ENCODE data around the gene ALCAM.

ALCAM gene

DNA sequence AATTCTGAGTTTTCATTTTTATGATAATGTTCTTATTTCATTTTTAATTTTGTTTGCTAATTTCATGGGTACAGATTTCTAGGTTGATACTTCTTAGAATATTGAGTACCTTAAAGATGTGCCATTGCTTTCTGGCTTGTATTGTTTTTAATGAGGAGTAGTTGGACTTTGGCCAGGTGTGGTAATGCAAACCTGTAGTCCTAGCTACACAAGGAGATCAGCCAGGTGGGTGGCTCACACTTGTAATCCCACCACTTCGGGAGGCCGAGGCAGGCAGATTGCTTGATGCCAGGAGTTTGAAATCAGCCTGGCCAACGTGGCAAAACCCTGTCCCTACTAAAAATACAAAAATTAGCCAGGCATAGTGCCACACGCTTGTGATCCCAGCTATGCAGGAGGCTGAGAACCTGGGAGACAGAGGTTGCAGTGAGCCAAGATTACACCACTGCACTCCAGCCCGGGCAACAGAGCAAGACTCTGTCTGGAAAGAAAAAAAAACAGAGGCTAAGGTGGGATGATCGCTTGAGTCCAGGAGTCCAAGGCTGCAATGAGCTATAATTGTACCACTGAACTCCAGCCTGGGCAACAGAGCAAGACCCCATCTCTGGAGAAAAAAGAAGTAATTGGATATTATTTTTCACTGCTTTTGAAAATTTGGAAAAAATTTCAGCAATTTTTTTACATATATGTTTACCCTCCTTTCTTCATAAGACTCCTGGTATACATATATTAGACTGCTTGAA is 198.0 kb downstream of the ALCAM start:
- TF ChIP-seq, protein P1, sequence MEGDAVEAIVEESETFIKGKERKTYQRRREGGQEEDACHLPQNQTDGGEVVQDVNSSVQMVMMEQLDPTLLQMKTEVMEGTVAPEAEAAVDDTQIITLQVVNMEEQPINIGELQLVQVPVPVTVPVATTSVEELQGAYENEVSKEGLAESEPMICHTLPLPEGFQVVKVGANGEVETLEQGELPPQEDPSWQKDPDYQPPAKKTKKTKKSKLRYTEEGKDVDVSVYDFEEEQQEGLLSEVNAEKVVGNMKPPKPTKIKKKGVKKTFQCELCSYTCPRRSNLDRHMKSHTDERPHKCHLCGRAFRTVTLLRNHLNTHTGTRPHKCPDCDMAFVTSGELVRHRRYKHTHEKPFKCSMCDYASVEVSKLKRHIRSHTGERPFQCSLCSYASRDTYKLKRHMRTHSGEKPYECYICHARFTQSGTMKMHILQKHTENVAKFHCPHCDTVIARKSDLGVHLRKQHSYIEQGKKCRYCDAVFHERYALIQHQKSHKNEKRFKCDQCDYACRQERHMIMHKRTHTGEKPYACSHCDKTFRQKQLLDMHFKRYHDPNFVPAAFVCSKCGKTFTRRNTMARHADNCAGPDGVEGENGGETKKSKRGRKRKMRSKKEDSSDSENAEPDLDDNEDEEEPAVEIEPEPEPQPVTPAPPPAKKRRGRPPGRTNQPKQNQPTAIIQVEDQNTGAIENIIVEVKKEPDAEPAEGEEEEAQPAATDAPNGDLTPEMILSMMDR (IDR thresholded peaks at IDR 0.05): no peak

DNA sequence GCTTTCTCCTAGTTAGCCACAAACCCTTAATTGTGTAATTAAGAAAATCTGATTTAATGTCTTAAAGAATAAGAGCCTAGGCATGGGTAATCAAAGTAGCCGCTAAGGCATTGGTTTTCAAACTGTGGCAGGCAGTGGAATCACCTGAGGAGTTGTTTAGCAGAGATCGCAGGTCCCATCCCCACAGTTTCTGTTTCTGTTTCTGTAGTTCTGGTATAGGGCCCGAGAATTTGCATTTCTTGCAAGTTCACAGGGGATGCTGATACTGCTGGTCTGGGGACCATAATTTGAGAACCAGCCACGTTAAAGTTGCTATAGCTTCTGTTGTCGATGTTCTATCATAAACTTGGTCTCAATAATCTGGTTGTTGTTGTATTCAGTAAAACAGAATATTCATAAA is 204.3 kb downstream of the ALCAM start:
- TF ChIP-seq, protein P1 (IDR thresholded peaks at IDR 0.05): no peak

DNA sequence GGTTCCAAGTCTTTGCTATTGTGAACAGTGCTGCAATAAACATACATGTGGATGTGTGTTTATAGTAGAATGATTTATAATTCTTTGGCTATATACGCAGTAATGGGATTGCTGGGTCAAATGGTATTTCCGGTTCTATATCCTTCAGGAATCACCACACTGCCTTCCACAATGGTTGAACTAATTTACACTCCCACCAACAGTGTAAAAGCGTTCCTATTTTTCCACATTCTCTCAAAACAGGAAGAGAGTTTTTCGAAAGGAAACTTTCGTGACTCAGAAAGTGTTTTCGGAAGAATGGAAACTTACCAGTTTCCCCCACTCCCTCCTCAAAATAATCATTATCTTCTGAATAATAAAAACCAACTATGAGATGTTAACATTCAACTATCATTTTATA is 205.8 kb downstream of the ALCAM start:
- TF ChIP-seq, protein P1 (IDR thresholded peaks at IDR 0.05): no peak

DNA sequence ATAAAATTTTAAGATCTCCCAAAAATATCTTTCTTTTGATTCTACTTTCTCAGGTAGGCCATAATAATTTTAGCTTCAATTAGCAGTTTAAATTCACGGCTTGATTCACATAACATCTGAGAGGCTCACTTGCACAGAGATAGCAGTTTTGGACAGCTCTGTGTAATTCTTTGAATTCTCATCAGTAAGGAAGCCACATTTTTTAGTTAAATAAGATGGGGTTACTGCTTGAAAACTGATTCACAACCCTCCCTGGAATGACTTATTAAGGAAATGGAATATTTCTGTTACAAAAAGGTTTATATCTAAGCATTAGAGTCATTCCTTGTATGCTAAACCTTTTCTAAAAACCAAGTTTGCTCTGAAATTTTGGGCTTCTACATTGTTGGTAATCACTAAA is 212.7 kb downstream of the ALCAM start:
- TF ChIP-seq, protein P1 (IDR thresholded peaks at IDR 0.05): no peak

DNA sequence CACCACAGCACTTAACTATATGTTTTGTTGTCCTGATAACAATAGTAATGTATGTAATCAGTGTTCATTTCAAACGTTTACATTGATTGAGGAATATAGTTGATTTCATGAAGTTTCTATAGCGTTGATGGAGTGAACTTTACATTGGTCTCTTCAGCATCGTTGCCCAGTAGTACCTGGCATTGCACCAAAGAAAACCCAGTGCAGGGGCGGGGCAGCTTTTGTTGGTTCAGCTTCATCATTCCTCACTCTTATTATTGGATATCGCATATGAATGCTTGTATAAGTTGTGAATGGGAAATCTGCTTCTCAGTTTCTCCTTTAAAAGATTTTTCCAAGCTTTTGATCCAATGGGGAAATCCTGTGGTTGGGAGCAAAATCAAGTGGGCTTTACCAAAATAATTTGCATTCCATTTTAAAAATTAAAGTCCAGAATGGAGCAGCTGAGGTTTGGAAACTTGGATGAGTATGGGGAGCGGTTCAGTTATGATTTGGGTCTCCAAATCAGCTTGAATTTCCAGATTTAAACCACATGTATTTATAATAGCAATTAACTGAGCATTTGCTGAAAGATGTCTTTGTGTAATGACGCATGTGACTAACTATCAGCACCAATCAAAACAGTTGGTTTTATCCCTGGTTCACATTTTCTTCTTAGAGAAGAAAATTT is 213.7 kb downstream of the ALCAM start:
- TF ChIP-seq, protein P1 (IDR thresholded peaks at IDR 0.05): no peak

DNA sequence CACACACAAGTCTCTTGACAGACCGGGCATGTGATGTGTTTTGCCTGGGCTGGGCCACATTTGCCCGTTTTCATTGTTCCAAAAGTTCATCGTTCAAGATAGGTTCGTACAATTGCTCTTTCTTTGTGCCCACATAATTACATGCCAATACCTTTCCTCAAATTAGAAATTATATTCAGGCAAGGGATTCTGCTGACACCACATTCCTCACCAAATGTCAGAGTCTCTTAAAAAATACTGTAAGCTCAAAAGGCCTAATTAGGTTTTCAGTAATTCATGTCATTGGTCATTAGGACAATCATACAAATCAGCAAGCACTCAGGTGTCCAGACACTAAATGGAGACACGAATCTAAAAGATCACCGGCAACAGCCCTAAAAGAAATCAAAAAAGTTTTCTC is 215.3 kb downstream of the ALCAM start:
- TF ChIP-seq, protein P1 (IDR thresholded peaks at IDR 0.05): no peak

DNA sequence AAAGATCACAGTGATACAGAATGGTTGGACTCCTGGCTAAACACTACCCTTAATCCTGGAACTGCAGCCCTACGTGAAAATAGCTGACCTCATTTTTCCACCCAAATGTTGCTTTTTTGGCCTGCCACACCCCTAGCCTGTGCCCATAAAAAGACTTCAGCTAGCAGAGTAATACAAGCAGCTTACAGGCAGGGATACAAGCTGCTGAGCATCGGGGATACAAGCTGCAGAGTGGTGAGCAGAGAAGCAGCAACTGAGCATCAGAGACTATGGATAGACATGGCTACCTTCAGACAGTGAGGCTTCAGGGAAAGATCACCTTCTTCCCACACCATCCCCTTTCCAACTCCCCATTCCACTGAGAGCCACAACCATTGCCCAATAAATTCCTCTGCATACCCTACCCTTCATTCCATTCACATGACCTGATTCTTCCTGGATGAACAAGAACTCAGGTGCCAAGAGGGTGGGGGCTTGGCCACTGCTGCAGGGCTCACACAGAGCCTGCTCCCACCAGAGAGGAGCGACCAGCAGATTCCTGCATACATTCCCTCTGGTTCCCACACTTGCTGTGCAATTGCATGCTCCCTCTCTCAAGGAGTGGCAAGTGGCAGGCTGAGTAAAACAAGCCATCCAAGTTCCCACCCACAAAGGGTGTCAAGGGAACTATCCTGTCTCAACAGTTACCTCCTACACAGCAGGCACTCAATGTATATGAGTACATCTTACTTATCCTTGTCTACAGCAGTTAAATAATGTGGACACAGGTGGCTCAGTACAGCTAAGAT is 217.5 kb downstream of the ALCAM start:
- TF ChIP-seq, protein P1 (IDR thresholded peaks at IDR 0.05): no peak
